HepG2 (cell line): ENCODE data around the gene DTD2. TPM values are rescaled to one million over a fixed set of nuclear protein-coding genes. Genes with fewer than 3 reads are reported as not detected.

Experiments
- CAMTA2 ChIP-seq: sonication (generic); formaldehyde crosslinking; IDR thresholded peaks from 2 replicates; pipeline ENCODE4 v1.4.0; 2020; ENCODE audit warnings: mild to moderate bottlenecking, missing genetic modification reagents, borderline replicate concordance
- EED ChIP-seq: sonication (generic); formaldehyde crosslinking; IDR thresholded peaks from 2 replicates; pipeline ENCODE4 v1.5.0; 2020; ENCODE audit warnings: mild to moderate bottlenecking, missing genetic modification reagents
- HHEX ChIP-seq: IDR thresholded peaks from 2 replicates; pipeline ENCODE4 v1.6.1; 2016; ENCODE audit warnings: control low read depth
- IRF2 ChIP-seq: IDR thresholded peaks from 2 replicates; pipeline ENCODE4 v1.6.1; 2018; ENCODE audit warnings: missing genetic modification reagents, missing compliant biosample characterization
- KDM5B ChIP-seq: sonication (generic); formaldehyde crosslinking; IDR thresholded peaks from 2 replicates; pipeline ENCODE4 v1.4.0; 2020; ENCODE audit warnings: missing genetic modification reagents, mild to moderate bottlenecking, borderline replicate concordance
- KLF16 ChIP-seq, 2 experiments: sonication (generic) in 1 of 2; formaldehyde crosslinking in 1 of 2; IDR thresholded peaks; 2 replicates each; pipeline versions ENCODE4 v1.6.1 to v1.8.0; 2016 to 2023; ENCODE audit warnings: missing genetic modification reagents in 2 of 2, missing compliant biosample characterization in 1 of 2
- MIER2 ChIP-seq: IDR thresholded peaks from 2 replicates; pipeline ENCODE4 v1.6.1; 2016; ENCODE audit warnings: missing biosample characterization, missing genetic modification reagents
- NR3C1 ChIP-seq: sonication (generic); formaldehyde crosslinking; IDR thresholded peaks from 2 replicates; pipeline ENCODE4 v1.4.0; 2020; ENCODE audit warnings: missing genetic modification reagents
- PCBP2 ChIP-seq: fragments of 200-400 bp; formaldehyde crosslinking; optimal IDR thresholded peaks from 2 replicates; pipeline ENCODE3; 2018; ENCODE audit warnings: low read length, low read depth; ENCODE audit not compliant: poor library complexity, severe bottlenecking
- PHF20 ChIP-seq: sonication (generic); formaldehyde crosslinking; IDR thresholded peaks from 2 replicates; pipeline ENCODE4 v1.5.0; 2020; ENCODE audit warnings: mild to moderate bottlenecking, missing genetic modification reagents
- RFX3 ChIP-seq: IDR thresholded peaks from 2 replicates; pipeline ENCODE4 v1.6.1; 2016; ENCODE audit warnings: missing biosample characterization, missing genetic modification reagents
- SMARCC2 ChIP-seq: fragments of 450-650 bp; IDR thresholded peaks from 2 replicates; pipeline ENCODE4 v1.6.1; 2017; ENCODE audit warnings: antibody characterized with exemption, mild to moderate bottlenecking
- SMYD3 ChIP-seq: sonication (generic); formaldehyde crosslinking; IDR thresholded peaks from 2 replicates; pipeline ENCODE4 v1.8.1; 2023; ENCODE audit warnings: mild to moderate bottlenecking, missing genetic modification reagents
- SOX6 ChIP-seq, 2 experiments: fragments of 450-650 bp in 1 of 2; sonication (generic) in 1 of 2; formaldehyde crosslinking in 1 of 2; IDR thresholded peaks; 2 replicates each; pipeline versions ENCODE4 v1.4.0 to v1.6.1; 2017 to 2020; ENCODE audit warnings: antibody characterized with exemption in 1 of 2, mild to moderate bottlenecking in 1 of 2, missing genetic modification reagents in 1 of 2
- SRSF9 ChIP-seq: fragments of 200-400 bp; formaldehyde crosslinking; IDR thresholded peaks from 2 replicates; pipeline ENCODE4 v1.6.1; 2018; ENCODE audit warnings: borderline replicate concordance, mild to moderate bottlenecking, low read depth, low read length; ENCODE audit not compliant: insufficient read depth, poor library complexity, severe bottlenecking
- U2AF2 ChIP-seq: fragments of 200-400 bp; formaldehyde crosslinking; IDR thresholded peaks from 2 replicates; pipeline ENCODE4 v1.6.1; 2017; ENCODE audit warnings: low read depth, mild to moderate bottlenecking, low read length
- ZBTB7A ChIP-seq: sonication (generic); formaldehyde crosslinking; IDR thresholded peaks from 2 replicates; pipeline ENCODE4 v1.8.0; 2022; ENCODE audit warnings: mild to moderate bottlenecking, missing genetic modification reagents
- ZMYM4 ChIP-seq: sonication (generic); formaldehyde crosslinking; IDR thresholded peaks from 2 replicates; pipeline ENCODE4 v1.8.1; 2023; ENCODE audit warnings: mild to moderate bottlenecking, missing genetic modification reagents
- ZNF326 ChIP-seq: sonication (generic); formaldehyde crosslinking; IDR thresholded peaks from 2 replicates; pipeline ENCODE4 v1.4.0; 2020; ENCODE audit warnings: missing genetic modification reagents, borderline replicate concordance
- ZNF674 ChIP-seq: sonication (generic); formaldehyde crosslinking; IDR thresholded peaks from 2 replicates; pipeline ENCODE4 v1.5.0; 2020; ENCODE audit warnings: low read depth, mild to moderate bottlenecking, missing genetic modification reagents
- ZNF749 ChIP-seq: sonication (generic); formaldehyde crosslinking; IDR thresholded peaks from 2 replicates; pipeline ENCODE4 v1.8.0; 2022; ENCODE audit warnings: mild to moderate bottlenecking, missing genetic modification reagents, moderate library complexity, borderline replicate concordance
- ZNF792 ChIP-seq: IDR thresholded peaks from 2 replicates; pipeline ENCODE4 v1.6.1; 2016
- polyA plus RNA-seq, 8 experiments: library from polyadenylated mRNA; depleted of rRNA in 3 of 8; stranded (reverse) in 7 of 8; unstranded in 1 of 8; fragments of >200 nt; fragmentation: Illumina TruSeq in 4 of 8; extraction: Trizol in 4 of 8; gene quantifications; 2 replicates each; pipeline versions ENCODE4 v1.2.1 to v1.2.3, GENCODE V29; 2011 to 2016; ENCODE audit warnings: low read depth in 4 of 8, missing spikeins in 1 of 8, mixed read lengths in 1 of 8; ENCODE audit not compliant: insufficient read depth in 1 of 8
- total RNA-seq, 5 experiments: library from RNA; depleted of rRNA; stranded (reverse); fragments of >200 nt; fragmentation: Illumina TruSeq; extraction: Trizol; gene quantifications; 2 replicates each; pipeline ENCODE4 v1.2.3, GENCODE V29; 2016; ENCODE audit warnings: low read depth in 1 of 5
- TF ChIP-seq, protein P1 (sequence below): sonication (generic); formaldehyde crosslinking; IDR thresholded peaks from 2 replicates; pipeline ENCODE4 v1.8.1; 2023; ENCODE audit warnings: mild to moderate bottlenecking, inconsistent platforms, moderate library complexity, missing genetic modification reagents, borderline replicate concordance
- TF ChIP-seq, protein P2 (sequence below): sonication (generic); formaldehyde crosslinking; IDR thresholded peaks from 2 replicates; pipeline ENCODE4 v1.5.1; 2020; ENCODE audit warnings: missing genetic modification reagents, mild to moderate bottlenecking, borderline replicate concordance
- TF ChIP-seq, protein P3 (sequence below): sonication (generic); formaldehyde crosslinking; IDR thresholded peaks from 2 replicates; pipeline ENCODE4 v1.4.0; 2020; ENCODE audit warnings: missing genetic modification reagents, borderline replicate concordance
- TF ChIP-seq, protein P4 (sequence below): sonication (generic); formaldehyde crosslinking; IDR thresholded peaks from 2 replicates; pipeline ENCODE4 v1.8.0; 2022; ENCODE audit warnings: missing genetic modification reagents, mild to moderate bottlenecking, inconsistent platforms, borderline replicate concordance
- TF ChIP-seq, protein P5 (sequence below): IDR thresholded peaks from 2 replicates; pipeline ENCODE4 v1.6.1; 2016; ENCODE audit warnings: low read depth, borderline replicate concordance

Gene DTD2
- total and polyA plus RNA-seq, 2 of the 13 experiments (the other 11 are each of a cell fraction or from before 2014, with no cell fraction given): 22.3 to 49.8 TPM

DNA sequence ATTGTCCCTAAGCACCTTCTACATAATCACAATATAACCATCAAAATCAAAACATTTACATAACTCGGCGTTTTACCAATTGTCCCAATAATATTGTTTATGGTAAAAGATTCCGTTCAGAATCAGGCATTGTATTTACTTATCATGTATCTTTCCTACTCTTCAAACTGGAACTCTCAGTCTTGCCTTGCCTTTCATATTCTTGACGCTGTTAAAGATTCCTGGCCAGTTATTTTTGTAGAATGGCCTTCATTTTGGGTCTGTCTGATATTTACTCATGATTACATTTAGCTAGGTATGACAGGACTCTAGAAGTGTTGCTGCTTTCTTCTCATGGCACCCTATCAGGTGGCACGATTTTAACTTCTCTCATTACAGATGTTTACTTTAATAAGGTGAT, 36.1 kb downstream of the DTD2 start (continued):
- TF ChIP-seq SMARCC2 (no peak), SRSF9 (no peak), SMYD3 (CRISPR knock-in tag) (0 out of 2 replicates have a peak, but pooled peaks have one; percentile 7), CAMTA2 (no peak), EED (CRISPR knock-in tag) (no peak), MIER2 (CRISPR knock-in tag) (0 out of 2 replicates have a peak, but pooled peaks have one; percentile 5), ZMYM4 (CRISPR knock-in tag) (no peak), KLF16 (CRISPR knock-in tag; IDR thresholded peaks at IDR 0.05) (no peak), SOX6 (IDR thresholded peaks at IDR 0.05) (no peak), SOX6 (CRISPR knock-in tag; IDR thresholded peaks at IDR 0.05) (no peak), RFX3 (CRISPR knock-in tag) (no peak), IRF2 (CRISPR knock-in tag) (no peak), ZNF326 (CRISPR knock-in tag) (no peak), KDM5B (CRISPR knock-in tag) (no peak), ZBTB7A (no peak), PHF20 (CRISPR knock-in tag) (no peak), ZNF749 (CRISPR knock-in tag) (no peak), NR3C1 (CRISPR knock-in tag) (no peak), U2AF2 (no peak), ZNF792 (CRISPR knock-in tag) (no peak), ZNF674 (no peak), PCBP2 (no peak), HHEX (CRISPR knock-in tag) (no peak)
- TF ChIP-seq, protein P1, sequence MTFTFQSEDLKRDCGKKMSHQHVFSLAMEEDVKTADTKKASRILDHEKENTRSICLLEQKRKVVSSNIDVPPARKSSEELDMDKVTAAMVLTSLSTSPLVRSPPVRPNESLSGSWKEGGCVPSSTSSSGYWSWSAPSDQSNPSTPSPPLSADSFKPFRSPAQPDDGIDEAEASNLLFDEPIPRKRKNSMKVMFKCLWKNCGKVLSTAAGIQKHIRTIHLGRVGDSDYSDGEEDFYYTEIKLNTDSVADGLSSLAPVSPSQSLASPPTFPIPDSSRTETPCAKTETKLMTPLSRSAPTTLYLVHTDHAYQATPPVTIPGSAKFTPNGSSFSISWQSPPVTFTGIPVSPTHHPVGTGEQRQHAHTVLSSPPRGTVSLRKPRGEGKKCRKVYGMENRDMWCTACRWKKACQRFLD (CRISPR knock-in tag): no peak
- TF ChIP-seq, protein P2, sequence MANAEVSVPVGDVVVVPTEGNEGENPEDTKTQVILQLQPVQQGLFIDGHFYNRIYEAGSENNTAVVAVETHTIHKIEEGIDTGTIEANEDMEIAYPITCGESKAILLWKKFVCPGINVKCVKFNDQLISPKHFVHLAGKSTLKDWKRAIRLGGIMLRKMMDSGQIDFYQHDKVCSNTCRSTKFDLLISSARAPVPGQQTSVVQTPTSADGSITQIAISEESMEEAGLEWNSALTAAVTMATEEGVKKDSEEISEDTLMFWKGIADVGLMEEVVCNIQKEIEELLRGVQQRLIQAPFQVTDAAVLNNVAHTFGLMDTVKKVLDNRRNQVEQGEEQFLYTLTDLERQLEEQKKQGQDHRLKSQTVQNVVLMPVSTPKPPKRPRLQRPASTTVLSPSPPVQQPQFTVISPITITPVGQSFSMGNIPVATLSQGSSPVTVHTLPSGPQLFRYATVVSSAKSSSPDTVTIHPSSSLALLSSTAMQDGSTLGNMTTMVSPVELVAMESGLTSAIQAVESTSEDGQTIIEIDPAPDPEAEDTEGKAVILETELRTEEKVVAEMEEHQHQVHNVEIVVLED (CRISPR knock-in tag): no peak
- TF ChIP-seq, protein P3, sequence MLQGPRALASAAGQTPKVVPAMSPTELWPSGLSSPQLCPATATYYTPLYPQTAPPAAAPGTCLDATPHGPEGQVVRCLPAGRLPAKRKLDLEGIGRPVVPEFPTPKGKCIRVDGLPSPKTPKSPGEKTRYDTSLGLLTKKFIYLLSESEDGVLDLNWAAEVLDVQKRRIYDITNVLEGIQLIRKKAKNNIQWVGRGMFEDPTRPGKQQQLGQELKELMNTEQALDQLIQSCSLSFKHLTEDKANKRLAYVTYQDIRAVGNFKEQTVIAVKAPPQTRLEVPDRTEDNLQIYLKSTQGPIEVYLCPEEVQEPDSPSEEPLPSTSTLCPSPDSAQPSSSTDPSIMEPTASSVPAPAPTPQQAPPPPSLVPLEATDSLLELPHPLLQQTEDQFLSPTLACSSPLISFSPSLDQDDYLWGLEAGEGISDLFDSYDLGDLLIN (CRISPR knock-in tag): no peak
- TF ChIP-seq, protein P4, sequence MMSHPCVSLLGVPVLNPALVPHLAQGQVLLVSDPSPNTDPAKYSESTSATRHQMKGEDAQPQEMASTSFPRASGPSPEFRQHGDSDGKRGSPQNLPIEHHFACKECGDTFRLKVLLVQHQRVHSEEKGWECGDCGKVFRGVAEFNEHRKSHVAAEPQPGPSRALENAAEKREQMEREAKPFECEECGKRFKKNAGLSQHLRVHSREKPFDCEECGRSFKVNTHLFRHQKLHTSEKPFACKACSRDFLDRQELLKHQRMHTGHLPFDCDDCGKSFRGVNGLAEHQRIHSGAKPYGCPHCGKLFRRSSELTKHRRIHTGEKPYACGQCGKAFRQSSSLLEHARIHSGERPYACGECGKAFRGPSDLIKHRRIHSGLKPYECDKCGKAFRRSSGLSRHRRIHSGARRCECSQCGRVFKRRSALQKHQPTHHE (CRISPR knock-in tag): no peak
- TF ChIP-seq, protein P5, sequence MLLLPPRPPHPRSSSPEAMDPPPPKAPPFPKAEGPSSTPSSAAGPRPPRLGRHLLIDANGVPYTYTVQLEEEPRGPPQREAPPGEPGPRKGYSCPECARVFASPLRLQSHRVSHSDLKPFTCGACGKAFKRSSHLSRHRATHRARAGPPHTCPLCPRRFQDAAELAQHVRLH (CRISPR knock-in tag): no peak
